ENCODE data around the gene CCDC107.

Gene CCDC107

GRCh38 chr9:35664531-35665470, 6.7 kb downstream of the CCDC107 start, which contains the start of gene ARHGEF39:
Gene ARHGEF39 (minus strand): TSS chr9:35665195. CDS start chr9:35665169, 26 bp downstream.
- DNase-seq: peak; percentile 40

GRCh38 chr9:35665471-35665818, 7.4 kb downstream of the CCDC107 start:
- no peak for DNase-seq

GRCh38 chr9:35666045-35666444, 8.0 kb downstream of the CCDC107 start:
- DNase-seq: no peak

- DNase-seq: no peak
Observed at GRCh38 chr9:35666549-35666948, 8.5 kb downstream of the CCDC107 start.

- no peak for DNase-seq
Observed at GRCh38 chr9:35667939-35668338, 9.8 kb downstream of the CCDC107 start.

GRCh38 chr9:35669331-35670145, 11.4 kb downstream of the CCDC107 start:
- DNase-seq: no peak

GRCh38 chr9:35673132-35674024, 15.3 kb downstream of the CCDC107 start, which contains the start of gene CA9:
Gene CA9 (plus strand): TSS chr9:35673928. CDS start chr9:35673960, 32 bp downstream.
- no peak for DNase-seq

- no peak for DNase-seq
Observed at GRCh38 chr9:35674025-35674361, 15.9 kb downstream of the CCDC107 start.

- DNase-seq: no peak
Observed at GRCh38 chr9:35675204-35675603, 17.1 kb downstream of the CCDC107 start.

GRCh38 chr9:35675732-35676392, 17.8 kb downstream of the CCDC107 start:
- DNase-seq: no peak

GRCh38 chr9:35679091-35679490, 21.0 kb downstream of the CCDC107 start:
- DNase-seq: no peak

GRCh38 chr9:35679766-35680330, 21.8 kb downstream of the CCDC107 start:
- no peak for DNase-seq

- DNase-seq: no peak
Observed at GRCh38 chr9:35680331-35681105, 22.4 kb downstream of the CCDC107 start.

- DNase-seq: no peak
Observed at GRCh38 chr9:35681341-35682002, 23.4 kb downstream of the CCDC107 start.

- no peak for DNase-seq
Observed at GRCh38 chr9:35682051-35682450, 24.0 kb downstream of the CCDC107 start.

GRCh38 chr9:35682520-35683315, 24.6 kb downstream of the CCDC107 start:
- no peak for DNase-seq

GRCh38 chr9:35683323-35683722, 25.2 kb downstream of the CCDC107 start:
- DNase-seq: no peak

- DNase-seq: no peak
Observed at GRCh38 chr9:35684921-35685320, 26.8 kb downstream of the CCDC107 start.

GRCh38 chr9:35685506-35685905, 27.4 kb downstream of the CCDC107 start:
- DNase-seq: no peak
